Activated T-cell treated with anti-CD3 and anti-CD28 coated beads for 48 hours (primary cell): ENCODE results near the gene ITGA3.
"Not testable (repeated sequence)": the region's sequence is repeated elsewhere in the genome, so short reads cannot be mapped to it uniquely, and the experiment has no call there.

ENCODE experiments used
- DNase-seq: peaks from one replicate; pipeline ENCODE4 v3.0.0-alpha.2; 2020; ENCODE audit warnings: low read depth

ITGA3 gene

GRCh38 chr17:50035421-50035879, 20.5 kb upstream of the ITGA3 start:
- DNase-seq: no peak

- DNase-seq: no peak
Measured at GRCh38 chr17:50035945-50036344, 20.0 kb upstream of the ITGA3 start.

- DNase-seq: no peak
Measured at GRCh38 chr17:50036455-50037261, 19.3 kb upstream of the ITGA3 start.

- no peak for DNase-seq
Measured at GRCh38 chr17:50037321-50038107, 18.4 kb upstream of the ITGA3 start.

- no peak for DNase-seq
Measured at GRCh38 chr17:50039058-50039457, 16.9 kb upstream of the ITGA3 start.

- not testable (repeated sequence) for DNase-seq
Measured at GRCh38 chr17:50040496-50040895, 15.4 kb upstream of the ITGA3 start.

- no peak for DNase-seq
Measured at GRCh38 chr17:50042211-50042610, 13.7 kb upstream of the ITGA3 start.

GRCh38 chr17:50043290-50044148, 12.4 kb upstream of the ITGA3 start:
- no peak for DNase-seq

- DNase-seq: no peak
Measured at GRCh38 chr17:50044483-50044882, 11.4 kb upstream of the ITGA3 start.

GRCh38 chr17:50045154-50045553, 10.8 kb upstream of the ITGA3 start:
- no peak for DNase-seq

- no peak for DNase-seq
Measured at GRCh38 chr17:50046179-50046578, 9.7 kb upstream of the ITGA3 start.

GRCh38 chr17:50046667-50047066, 9.2 kb upstream of the ITGA3 start:
- DNase-seq: no peak

GRCh38 chr17:50047083-50047482, 8.8 kb upstream of the ITGA3 start:
- DNase-seq: no peak

- DNase-seq: peak; percentile 28
Measured at GRCh38 chr17:50047488-50048126, 8.3 kb upstream of the ITGA3 start.

- DNase-seq: no peak
Measured at GRCh38 chr17:50048146-50048720, 7.7 kb upstream of the ITGA3 start.

GRCh38 chr17:50048988-50049387, 6.9 kb upstream of the ITGA3 start:
- no peak for DNase-seq

GRCh38 chr17:50049636-50050035, 6.3 kb upstream of the ITGA3 start:
- no peak for DNase-seq

GRCh38 chr17:50050431-50051032, 5.4 kb upstream of the ITGA3 start:
- no peak for DNase-seq

- DNase-seq: peak; percentile 78
Measured at GRCh38 chr17:50051082-50051576, 4.8 kb upstream of the ITGA3 start.

- no peak for DNase-seq
Measured at GRCh38 chr17:50051606-50052005, 4.3 kb upstream of the ITGA3 start.
